GM18519 (cell line): ENCODE measurements around the gene TMX3.

Experiments used
- ATAC-seq: cut with Tn5 transposase; IDR thresholded peaks from one replicate; pipeline ENCODE4 v1.9.1; 2021; ENCODE audit warnings: mild to moderate bottlenecking, moderate library complexity; ENCODE audit not compliant: unreplicated experiment, low FRiP score

Gene TMX3

GRCh38 chr18:68714712-68715496 is at the start of gene TMX3:
Gene TMX3 (minus strand): TSS chr18:68715108. CDS start chr18:68714981, 127 bp downstream.
- ATAC-seq = peak; percentile 94

- ATAC-seq = no peak
Measured at GRCh38 chr18:68764016-68764415, 49.1 kb upstream of the TMX3 start.

- ATAC-seq = no peak
Measured at GRCh38 chr18:68763083-68763482, 48.2 kb upstream of the TMX3 start.

GRCh38 chr18:68759308-68759707 is 44.4 kb upstream of the TMX3 start:
- ATAC-seq = no peak

- ATAC-seq = no peak
Measured at GRCh38 chr18:68757126-68757525, 42.2 kb upstream of the TMX3 start.

GRCh38 chr18:68742206-68742605 is 27.3 kb upstream of the TMX3 start:
- no peak for ATAC-seq

GRCh38 chr18:68740966-68741365 is 26.1 kb upstream of the TMX3 start:
- no peak for ATAC-seq

- ATAC-seq = no peak
Measured at GRCh38 chr18:68739462-68739861, 24.6 kb upstream of the TMX3 start.

GRCh38 chr18:68738564-68738963 is 23.7 kb upstream of the TMX3 start:
- ATAC-seq = no peak

GRCh38 chr18:68735483-68736343 is 20.8 kb upstream of the TMX3 start:
- peak; percentile 93 for ATAC-seq

GRCh38 chr18:68734308-68734707 is 19.4 kb upstream of the TMX3 start:
- ATAC-seq = no peak

GRCh38 chr18:68733707-68734106 is 18.8 kb upstream of the TMX3 start:
- ATAC-seq = no peak

GRCh38 chr18:68728081-68728700 is 13.3 kb upstream of the TMX3 start:
- ATAC-seq = no peak

- ATAC-seq = no peak
Measured at GRCh38 chr18:68727506-68727905, 12.6 kb upstream of the TMX3 start.

- ATAC-seq = no peak
Measured at GRCh38 chr18:68725346-68725745, 10.4 kb upstream of the TMX3 start.

- ATAC-seq = no peak
Measured at GRCh38 chr18:68724021-68724420, 9.1 kb upstream of the TMX3 start.

- no peak for ATAC-seq
Measured at GRCh38 chr18:68723539-68723938, 8.6 kb upstream of the TMX3 start.

- no peak for ATAC-seq
Measured at GRCh38 chr18:68722821-68723220, 7.9 kb upstream of the TMX3 start.

GRCh38 chr18:68721681-68722583 is 7.0 kb upstream of the TMX3 start:
- peak; percentile 84 for ATAC-seq

- ATAC-seq = no peak
Measured at GRCh38 chr18:68714366-68714711, 569 bp downstream of the TMX3 start.
